ENCODE results near the gene EVL.

Gene EVL

DNA sequence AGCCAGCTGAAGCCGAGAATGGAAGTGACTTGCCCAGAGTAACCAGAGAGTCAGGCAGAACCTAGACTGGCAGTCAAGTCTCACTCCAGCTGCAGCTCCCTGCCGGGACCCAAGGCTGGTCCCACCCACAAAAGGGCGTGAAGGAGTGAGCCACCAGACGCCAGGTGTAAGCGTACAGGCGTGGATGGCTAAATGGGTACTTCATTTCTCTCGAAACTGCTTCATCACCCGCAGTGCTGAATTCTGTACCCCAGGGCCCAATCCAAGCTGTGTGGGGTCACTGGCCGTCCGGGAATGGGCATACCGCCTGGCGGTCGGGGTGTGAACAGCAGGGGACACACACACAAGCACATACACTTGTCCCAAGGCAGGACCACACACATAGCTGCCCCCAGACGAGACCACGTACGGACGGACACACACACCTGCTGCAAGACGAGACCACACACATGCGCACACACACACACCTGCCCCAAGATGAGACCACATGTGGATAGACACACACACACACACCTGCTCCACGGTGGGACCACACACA, 59.4 kb downstream of the EVL start:
- DNase-seq (ENCODE audit: extremely low read depth in 1 of 2, low read depth in 1 of 2) = no peak

- no peak for DNase-seq (ENCODE audit: extremely low read depth in 1 of 2, low read depth in 1 of 2)
Observed at GRCh38 chr14:100126401-100126800, 61.2 kb downstream of the EVL start.

- no peak for DNase-seq (ENCODE audit: extremely low read depth in 1 of 2, low read depth in 1 of 2)
Observed at GRCh38 chr14:100127853-100128455, 62.7 kb downstream of the EVL start.

GRCh38 chr14:100128688-100129087, 63.5 kb downstream of the EVL start:
- no peak for DNase-seq (ENCODE audit: extremely low read depth in 1 of 2, low read depth in 1 of 2)

GRCh38 chr14:100129161-100129589, 64.0 kb downstream of the EVL start:
- DNase-seq (ENCODE audit: extremely low read depth in 1 of 2, low read depth in 1 of 2) = no peak

GRCh38 chr14:100130521-100130920, 65.3 kb downstream of the EVL start:
- no peak for DNase-seq (ENCODE audit: extremely low read depth in 1 of 2, low read depth in 1 of 2)

DNA sequence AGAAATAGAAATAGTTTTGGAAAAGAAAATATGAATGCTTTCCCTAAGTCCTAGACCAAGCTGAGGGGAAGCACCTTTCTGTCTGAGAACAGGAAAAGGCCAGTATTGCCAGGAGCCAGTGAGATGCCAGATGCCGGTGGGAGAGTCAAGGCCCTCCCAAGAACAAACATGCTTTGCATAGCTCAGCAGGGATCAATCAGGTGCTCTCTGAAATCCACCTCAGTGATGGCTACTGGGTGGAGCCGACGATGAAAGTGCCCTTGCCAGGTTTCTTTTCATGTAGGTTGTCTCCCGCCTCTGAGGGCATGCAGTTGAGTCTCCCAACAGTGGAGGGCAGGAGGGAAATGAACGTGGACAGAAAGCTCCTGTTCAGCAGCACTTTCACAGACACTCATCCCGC, 66.0 kb downstream of the EVL start:
- no peak for DNase-seq (ENCODE audit: extremely low read depth in 1 of 2, low read depth in 1 of 2)

DNA sequence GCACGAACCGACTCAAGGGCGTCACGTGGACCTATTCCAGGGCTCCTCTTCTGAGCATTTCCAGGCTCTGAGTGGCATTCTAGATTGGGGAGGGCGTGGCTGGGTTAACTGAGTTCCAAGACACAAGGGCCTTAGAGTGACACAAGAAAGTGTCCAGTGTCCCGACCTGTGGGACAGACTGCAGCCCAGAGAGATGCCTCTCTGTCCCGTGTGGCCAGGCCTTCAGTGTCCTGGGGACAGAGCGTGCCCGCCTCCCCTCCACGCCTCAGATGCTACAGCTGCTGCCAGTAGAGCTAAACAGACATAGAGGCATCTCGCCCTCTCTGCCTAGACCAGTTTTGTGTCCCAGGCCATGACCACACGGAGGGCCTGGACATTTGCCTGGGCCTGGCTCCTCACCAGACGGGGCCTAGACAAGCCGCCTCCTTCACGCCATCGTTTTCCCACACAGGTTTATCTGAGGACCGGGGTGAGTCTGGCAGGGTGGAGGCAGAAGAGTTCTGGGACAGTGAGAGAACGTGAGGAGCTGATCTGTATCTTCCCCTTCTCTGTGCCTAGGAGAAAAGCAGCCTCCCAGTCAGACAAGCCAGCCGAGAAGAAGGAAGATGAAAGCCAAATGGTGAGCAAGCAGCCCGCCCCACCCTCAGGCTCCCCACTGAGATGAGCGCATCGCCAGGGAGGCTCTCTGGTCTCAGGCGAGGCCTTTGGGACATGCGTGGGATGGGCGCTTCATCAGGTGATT, 67.1 kb downstream of the EVL start:
- DNase-seq (ENCODE audit: extremely low read depth in 1 of 2, low read depth in 1 of 2) = no peak

DNA sequence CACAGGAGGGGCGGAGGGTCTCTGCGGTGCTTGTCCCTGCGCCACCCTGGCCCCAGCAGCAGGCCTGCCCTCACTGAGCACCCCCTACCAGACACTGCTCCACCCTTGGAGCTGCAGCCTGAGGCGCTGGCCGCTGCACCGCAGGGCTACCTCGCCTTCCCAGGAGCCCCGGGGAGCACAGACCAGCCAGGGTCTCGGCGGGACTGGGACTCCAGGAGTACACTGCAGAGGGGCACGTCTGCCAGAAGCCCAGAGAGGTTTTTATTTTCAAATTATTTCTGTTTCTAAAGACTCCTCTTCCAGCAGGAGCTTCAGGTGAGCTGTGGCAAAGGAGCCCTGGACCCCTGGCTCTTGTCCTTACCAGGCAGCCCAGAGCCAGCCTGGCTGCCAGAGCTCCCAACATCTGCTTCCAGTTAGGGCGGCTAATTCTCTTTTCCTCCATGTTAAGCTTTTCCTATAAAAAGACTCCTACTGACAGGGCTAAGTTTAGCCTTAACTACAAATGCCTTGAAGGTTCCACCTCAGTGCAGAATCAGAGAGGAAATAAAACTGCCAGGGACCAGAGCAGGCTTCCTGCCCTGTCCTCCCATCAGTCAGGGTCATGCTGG, 67.8 kb downstream of the EVL start:
- no peak for DNase-seq (ENCODE audit: extremely low read depth in 1 of 2, low read depth in 1 of 2)

GRCh38 chr14:100134586-100134985, 69.4 kb downstream of the EVL start:
- no peak for DNase-seq (ENCODE audit: extremely low read depth in 1 of 2, low read depth in 1 of 2)

DNA sequence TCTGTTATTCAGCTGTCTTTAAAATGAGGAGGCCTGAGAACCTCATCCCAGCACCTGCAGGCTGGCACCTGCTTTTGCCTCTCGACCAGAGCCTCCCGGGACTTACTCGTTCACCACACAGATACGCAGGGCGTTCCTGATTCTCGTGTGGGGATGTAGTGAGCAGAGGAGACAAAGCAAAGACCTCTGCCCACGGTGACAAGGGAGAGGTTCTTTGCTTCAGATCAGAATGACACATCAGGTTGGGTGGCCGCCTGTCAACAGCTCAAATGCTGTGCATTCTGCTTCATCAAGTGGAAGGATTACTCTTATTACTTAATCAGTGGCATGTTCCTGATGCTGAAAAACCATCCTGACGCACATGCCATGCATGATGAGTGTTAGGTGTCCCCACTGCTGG, 69.9 kb downstream of the EVL start:
- DNase-seq (ENCODE audit: extremely low read depth in 1 of 2, low read depth in 1 of 2) = no peak

DNA sequence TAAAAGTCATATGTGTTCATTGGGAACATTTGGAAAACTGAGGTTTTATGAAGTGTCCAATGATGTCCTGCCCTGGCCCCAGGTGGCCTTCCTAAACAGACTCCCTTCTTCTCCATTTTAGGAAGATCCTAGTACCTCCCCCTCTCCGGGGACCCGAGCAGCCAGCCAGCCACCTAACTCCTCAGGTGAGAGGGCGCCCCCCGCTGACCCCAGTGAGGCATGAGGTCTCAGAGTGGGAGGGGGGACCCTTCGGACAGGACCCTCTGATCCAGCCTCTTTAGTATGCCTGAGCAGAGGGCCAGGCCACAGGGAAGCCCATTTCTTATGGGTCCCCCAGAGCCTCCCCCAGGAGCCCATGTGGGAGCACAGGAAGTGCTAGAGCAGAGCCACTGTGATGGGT, 70.6 kb downstream of the EVL start:
- no peak for DNase-seq (ENCODE audit: extremely low read depth in 1 of 2, low read depth in 1 of 2)

DNA sequence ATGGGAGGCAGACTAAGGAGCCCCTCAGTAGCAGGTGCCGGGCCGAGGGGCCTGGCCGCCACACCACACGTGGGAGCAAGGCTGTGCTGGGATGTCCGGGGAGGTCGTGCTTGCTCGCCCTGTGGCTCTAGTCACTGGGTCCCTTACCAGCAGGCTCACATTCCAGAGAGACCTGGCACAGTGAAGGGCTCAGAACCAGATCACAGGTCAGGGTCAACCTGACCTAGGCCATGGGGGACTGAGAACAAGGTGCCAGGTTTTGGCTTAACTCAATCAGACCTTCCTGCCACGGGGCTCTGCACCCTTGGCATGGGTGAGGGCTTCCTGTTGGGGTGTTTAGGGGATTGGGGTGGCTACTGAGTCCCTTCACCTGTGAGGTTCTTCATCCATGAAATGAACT, 72.0 kb downstream of the EVL start:
- DNase-seq (ENCODE audit: extremely low read depth in 1 of 2, low read depth in 1 of 2) = no peak

GRCh38 chr14:100138082-100138787, 73.0 kb downstream of the EVL start:
- no peak for DNase-seq (ENCODE audit: extremely low read depth in 1 of 2, low read depth in 1 of 2)

DNA sequence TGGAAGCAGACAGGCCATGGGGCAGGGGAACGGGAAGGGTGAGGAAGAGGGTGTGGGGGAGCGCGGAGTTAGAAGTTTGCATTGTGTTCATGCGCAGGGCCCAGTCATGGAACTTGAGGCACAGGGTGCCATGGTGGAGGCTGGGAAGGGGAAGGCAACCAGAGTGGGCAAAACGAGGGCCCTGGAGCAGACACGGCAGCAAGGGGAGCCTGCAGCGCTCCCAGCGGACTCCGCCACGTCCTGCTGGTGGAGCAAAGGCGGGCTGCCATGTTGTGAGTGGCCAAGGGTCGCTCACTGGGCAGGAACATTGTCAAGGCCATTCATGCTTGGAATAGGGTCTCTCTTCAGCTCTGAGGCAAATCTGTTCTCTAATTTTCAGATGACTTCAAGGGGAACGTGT, 73.7 kb downstream of the EVL start:
- no peak for DNase-seq (ENCODE audit: extremely low read depth in 1 of 2, low read depth in 1 of 2)

DNA sequence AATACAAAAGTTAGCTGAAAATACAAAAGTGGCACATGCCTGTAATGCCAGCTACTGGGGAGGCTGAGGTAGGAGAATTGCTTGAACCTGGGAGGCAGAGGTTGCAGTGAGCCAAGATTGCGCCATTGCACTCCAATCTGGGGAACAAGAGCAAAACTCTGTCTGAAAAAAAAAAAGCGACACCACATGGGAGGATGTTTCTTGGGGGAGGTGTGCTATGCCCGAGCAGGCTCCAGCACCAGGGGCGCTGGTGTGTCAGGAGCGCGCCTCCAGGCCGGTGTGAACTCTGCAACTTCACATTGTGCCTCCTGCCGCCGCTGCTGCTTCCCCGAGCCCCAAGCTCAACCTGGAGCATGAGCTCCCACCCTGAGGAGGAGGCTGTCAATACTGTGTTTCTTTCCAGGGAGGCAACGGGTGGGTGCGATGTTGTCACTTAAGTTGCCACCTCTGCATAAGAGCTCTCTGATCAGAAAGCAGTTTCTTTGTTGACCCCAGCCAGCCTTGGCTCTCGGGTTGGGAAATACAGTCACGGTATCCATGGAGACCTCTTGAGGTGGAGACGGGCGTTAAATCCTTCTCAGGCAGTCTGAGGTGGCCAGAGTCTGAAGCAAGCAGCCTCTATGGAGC, 75.3 kb downstream of the EVL start:
- no peak for DNase-seq (ENCODE audit: extremely low read depth in 1 of 2, low read depth in 1 of 2)

- no peak for DNase-seq (ENCODE audit: extremely low read depth in 1 of 2, low read depth in 1 of 2)
Observed at GRCh38 chr14:100141098-100141497, 75.9 kb downstream of the EVL start.

GRCh38 chr14:100142073-100143040, 77.1 kb downstream of the EVL start:
- DNase-seq (ENCODE audit: extremely low read depth in 1 of 2, low read depth in 1 of 2) = no peak

GRCh38 chr14:100143523-100143922, 78.3 kb downstream of the EVL start:
- DNase-seq (ENCODE audit: extremely low read depth in 1 of 2, low read depth in 1 of 2) = no peak

DNA sequence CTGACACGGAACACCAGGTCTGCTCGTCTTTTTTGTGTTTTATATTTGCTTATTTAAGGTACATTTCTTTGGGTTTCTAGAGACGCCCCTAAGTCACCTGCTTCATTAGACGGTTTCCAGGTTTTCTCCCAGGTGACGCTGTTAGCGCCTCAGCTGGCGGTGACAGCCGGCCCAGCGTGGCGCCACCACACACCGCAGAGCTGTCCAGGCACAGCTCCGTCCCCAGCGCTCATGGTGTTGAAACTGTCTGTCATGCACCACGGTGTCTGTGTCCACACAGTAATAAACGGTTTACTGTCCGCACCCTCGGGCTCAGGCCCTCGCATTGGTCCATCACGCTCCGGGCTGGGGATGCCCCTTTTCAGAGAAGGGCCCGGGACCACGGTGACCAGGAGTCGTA, 78.7 kb downstream of the EVL start:
- no peak for DNase-seq (ENCODE audit: extremely low read depth in 1 of 2, low read depth in 1 of 2)
